ENCODE data around the gene RPUSD1. TPM values are rescaled to one million over a fixed set of nuclear protein-coding genes. Genes with fewer than 3 reads are reported as not detected.

Gene RPUSD1
- total and polyA plus RNA-seq, 2 experiments from 2014 or later: 15.4 to 54.3 TPM

GRCh38 chr16:785563-786535, 2.3 kb downstream of the RPUSD1 start:
- Histone ChIP-seq H4K20me1 (ENCODE audit: insufficient read depth) (no peaks in the 10 kb centered on the region), H3K4me2 (ENCODE audit: unreplicated experiment) (no peak overlapping the region), H3K9me2 (ENCODE audit: insufficient read depth) (no peaks in the 10 kb centered on the region), H3K27me3 (replicated peaks; ENCODE audit: insufficient read depth) (no peaks in the 10 kb centered on the region), H2AFZ (no peak overlapping the region), H3K9ac (no peak overlapping the region), H3K27ac (no peak overlapping the region), H3K36me3 (ENCODE audit: low read depth) (no peaks in the 10 kb centered on the region), H3K9me3 (ENCODE audit: low read depth) (no peaks in the 10 kb centered on the region), H3F3A (ENCODE audit: insufficient read depth) (no peaks in the 10 kb centered on the region), H3K79me2 (ENCODE audit: insufficient read depth) (peaks cover 19% of the 10 kb centered on the region), H3K4me1 (ENCODE audit: insufficient read depth) (no peaks in the 10 kb centered on the region), H3K4me3 (no peak overlapping the region)
- TF ChIP-seq EZH2 (IDR thresholded peaks at IDR 0.05; ENCODE audit: insufficient read depth, poor library complexity, severe bottlenecking) (no peak), EZH2phosphoT487 (IDR thresholded peaks at IDR 0.05; ENCODE audit: insufficient read depth, low read depth) (no peak)
- 58 to 72% methylated on average over 40 to 58 of the region's 58 CpGs for WGBS, 2 experiments (ENCODE audit: low coverage in 1 of 2, low lambda C conversion rate in 2 of 2, missing lambda C conversion rate in 2 of 2)
- in situ Hi-C loops (cut with MboI): no loop called here
- DNase-seq: peak; percentile 71

- in situ Hi-C loops (cut with MboI): no loop called here
- Histone ChIP-seq H3K9me2 (ENCODE audit: insufficient read depth) (no peaks in the 10 kb centered on the region), H3K27ac (no peak overlapping the region), H3K9me3 (ENCODE audit: low read depth) (no peaks in the 10 kb centered on the region), H3K79me2 (ENCODE audit: insufficient read depth) (peaks cover 19% of the 10 kb centered on the region), H3K27me3 (replicated peaks; ENCODE audit: insufficient read depth) (no peaks in the 10 kb centered on the region), H3F3A (ENCODE audit: insufficient read depth) (no peaks in the 10 kb centered on the region), H3K4me2 (ENCODE audit: unreplicated experiment) (no peak overlapping the region), H2AFZ (no peak overlapping the region), H3K9ac (no peak overlapping the region), H4K20me1 (ENCODE audit: insufficient read depth) (no peaks in the 10 kb centered on the region), H3K4me3 (no peak overlapping the region), H3K36me3 (ENCODE audit: low read depth) (no peaks in the 10 kb centered on the region), H3K4me1 (ENCODE audit: insufficient read depth) (no peaks in the 10 kb centered on the region)
- 86 to 95% methylated on average over 12 to 19 of the region's 19 CpGs for WGBS, 2 experiments (ENCODE audit: low coverage in 1 of 2, low lambda C conversion rate in 2 of 2, missing lambda C conversion rate in 2 of 2)
- no peak for DNase-seq
- no peak for TF ChIP-seq EZH2phosphoT487 (IDR thresholded peaks at IDR 0.05; ENCODE audit: insufficient read depth, low read depth)
- no peak for TF ChIP-seq EZH2 (IDR thresholded peaks at IDR 0.05; ENCODE audit: insufficient read depth, poor library complexity, severe bottlenecking)
Measured at GRCh38 chr16:784431-784830, 3.8 kb downstream of the RPUSD1 start.

GRCh38 chr16:783404-784161, 4.6 kb downstream of the RPUSD1 start:
- H3K27me3 ChIP-seq (replicated peaks; ENCODE audit: insufficient read depth): no peaks in the 10 kb centered on the region
- H3K4me2 ChIP-seq (ENCODE audit: unreplicated experiment): no peak overlapping the region
- no peaks in the 10 kb centered on the region for H3K9me3 ChIP-seq (ENCODE audit: low read depth)
- no peaks in the 10 kb centered on the region for H3F3A ChIP-seq (ENCODE audit: insufficient read depth)
- no peak overlapping the region for H3K27ac ChIP-seq
- peaks cover 13% of the 10 kb centered on the region for H3K79me2 ChIP-seq (ENCODE audit: insufficient read depth)
- no peak for TF ChIP-seq EZH2phosphoT487 (IDR thresholded peaks at IDR 0.05; ENCODE audit: insufficient read depth, low read depth)
- TF ChIP-seq EZH2 (IDR thresholded peaks at IDR 0.05; ENCODE audit: insufficient read depth, poor library complexity, severe bottlenecking): no peak
- WGBS, 2 experiments (ENCODE audit: low coverage in 1 of 2, low lambda C conversion rate in 2 of 2, missing lambda C conversion rate in 2 of 2): 56 to 69% methylated on average over 12 to 17 of the region's 17 CpGs
- H4K20me1 ChIP-seq (ENCODE audit: insufficient read depth): no peaks in the 10 kb centered on the region
- no peak overlapping the region for H2AFZ ChIP-seq
- H3K9me2 ChIP-seq (ENCODE audit: insufficient read depth): no peaks in the 10 kb centered on the region
- no peak overlapping the region for H3K9ac ChIP-seq
- in situ Hi-C loops (cut with MboI): no loop called here
- no peaks in the 10 kb centered on the region for H3K36me3 ChIP-seq (ENCODE audit: low read depth)
- H3K4me3 ChIP-seq: no peak overlapping the region
- H3K4me1 ChIP-seq (ENCODE audit: insufficient read depth): no peaks in the 10 kb centered on the region
- DNase-seq: no peak

GRCh38 chr16:782766-783403, 5.3 kb downstream of the RPUSD1 start:
- Histone ChIP-seq H4K20me1 (ENCODE audit: insufficient read depth) (no peaks in the 10 kb centered on the region), H3K4me1 (ENCODE audit: insufficient read depth) (no peaks in the 10 kb centered on the region; the same call in 1 of the 2 replicates), H3F3A (ENCODE audit: insufficient read depth) (no peaks in the 10 kb centered on the region), H2AFZ (no peak overlapping the region), H3K4me3 (no peak overlapping the region), H3K9me3 (ENCODE audit: low read depth) (no peaks in the 10 kb centered on the region), H3K27ac (no peak overlapping the region), H3K9me2 (ENCODE audit: insufficient read depth) (no peaks in the 10 kb centered on the region), H3K79me2 (ENCODE audit: insufficient read depth) (peaks cover 11% of the 10 kb centered on the region), H3K4me2 (ENCODE audit: unreplicated experiment) (no peak overlapping the region), H3K27me3 (replicated peaks; ENCODE audit: insufficient read depth) (no peaks in the 10 kb centered on the region), H3K36me3 (ENCODE audit: low read depth) (no peaks in the 10 kb centered on the region), H3K9ac (no peak overlapping the region)
- in situ Hi-C loops (cut with MboI): no loop called here
- no peak for DNase-seq
- TF ChIP-seq EZH2 (IDR thresholded peaks at IDR 0.05; ENCODE audit: insufficient read depth, poor library complexity, severe bottlenecking) (no peak), EZH2phosphoT487 (IDR thresholded peaks at IDR 0.05; ENCODE audit: insufficient read depth, low read depth) (no peak)
- 76 to 86% methylated on average over 30 to 34 of the region's 36 CpGs for WGBS, 2 experiments (ENCODE audit: low coverage in 1 of 2, low lambda C conversion rate in 2 of 2, missing lambda C conversion rate in 2 of 2)

All from GM23248 (cell line).